Activated CD4-positive, alpha-beta T cell treated with anti-CD3 and anti-CD28 coated beads, Interleukin-2, Interleukin-6, amounts not matched to agents 100 ng/mL and 50 ng/mL, durations not matched to agents 16 hours and 8 hours (primary cell): ENCODE measurements around the gene NES.

Source experiments
- DNase-seq: peaks from one replicate; pipeline ENCODE4 v3.0.0-alpha.2; 2020

The NES gene

GRCh38 chr1:156659988-156660751 lies 17.0 kb downstream of the NES start:
- DNase-seq, result peak; percentile 97

- no peak for DNase-seq
Observed at GRCh38 chr1:156659661-156659987, 17.6 kb downstream of the NES start.

GRCh38 chr1:156658945-156659574 lies 18.1 kb downstream of the NES start:
- DNase-seq, result no peak

GRCh38 chr1:156658496-156658895 lies 18.7 kb downstream of the NES start:
- DNase-seq, result no peak

GRCh38 chr1:156657741-156658319 lies 19.4 kb downstream of the NES start:
- DNase-seq, result no peak

GRCh38 chr1:156656806-156657740 lies 20.1 kb downstream of the NES start:
- DNase-seq, result peak; percentile 81

- no peak for DNase-seq
Observed at GRCh38 chr1:156655904-156656516, 21.2 kb downstream of the NES start.

GRCh38 chr1:156655151-156655903 lies 21.9 kb downstream of the NES start:
- DNase-seq, result no peak

- no peak for DNase-seq
Observed at GRCh38 chr1:156654700-156655099, 22.5 kb downstream of the NES start.

GRCh38 chr1:156652992-156653355 lies 24.2 kb downstream of the NES start:
- no peak for DNase-seq

GRCh38 chr1:156652131-156652991 lies 24.8 kb downstream of the NES start:
- DNase-seq, result no peak

GRCh38 chr1:156648951-156649350 lies 28.3 kb downstream of the NES start:
- DNase-seq, result no peak

GRCh38 chr1:156648496-156648895 lies 28.7 kb downstream of the NES start:
- DNase-seq, result no peak

GRCh38 chr1:156647351-156647750 lies 29.9 kb downstream of the NES start:
- DNase-seq, result no peak

GRCh38 chr1:156646738-156647211 lies 30.4 kb downstream of the NES start:
- DNase-seq, result no peak

GRCh38 chr1:156645666-156646065 lies 31.5 kb downstream of the NES start:
- DNase-seq, result no peak

- DNase-seq, result no peak
Observed at GRCh38 chr1:156645056-156645455, 32.2 kb downstream of the NES start.

GRCh38 chr1:156644640-156645039 lies 32.6 kb downstream of the NES start:
- DNase-seq, result no peak

- no peak for DNase-seq
Observed at GRCh38 chr1:156644146-156644545, 33.1 kb downstream of the NES start.

GRCh38 chr1:156643778-156644092 lies 33.5 kb downstream of the NES start:
- peak; percentile 71 for DNase-seq
